Esophagus squamous epithelium (tissue), 5 donors: ENCODE data around the gene PDZD4. TPM values are rescaled to one million over a fixed set of nuclear protein-coding genes. Genes with fewer than 3 reads are reported as not detected.
A peak's percentile ranks its signal among the peaks of the same experiment; 100 is the strongest.

Experiments
- DNase-seq: peaks from one replicate; lab custom pipeline; 2025; lab: John Stamatoyannopoulos, UW
- H3K27ac ChIP-seq, 4 donors: fragments of 200-600 bp; sonication (generic); one replicate each; pipeline ENCODE4 v1.5.1; 2016 to 2019; ENCODE audit warnings: mild to moderate bottlenecking in 1 of 4
- H3K27me3 ChIP-seq, 4 donors: fragments of 200-600 bp; sonication (generic); 1 replicate in 3 of 4; 2 replicates in 1 of 4; pipeline versions ENCODE4 v1.5.1 to v1.6.0; 2017 to 2021; ENCODE audit warnings: antibody characterized with exemption in 1 of 4
- H3K36me3 ChIP-seq, 3 donors: fragments of 200-600 bp; sonication (generic); one replicate each; pipeline ENCODE4 v1.5.1; 2016 to 2019
- H3K4me1 ChIP-seq, 3 donors: fragments of 200-600 bp; sonication (generic); one replicate each; pipeline ENCODE4 v1.5.1; 2017 to 2019
- H3K4me3 ChIP-seq, 4 donors: fragments of 200-600 bp; sonication (generic); 1 replicate in 3 of 4; 2 replicates in 1 of 4; pipeline ENCODE4 v1.5.1; 2016 to 2019; ENCODE audit warnings: mild to moderate bottlenecking in 2 of 4, moderate library complexity in 1 of 4
- H3K9me3 ChIP-seq, 3 donors: fragments of 200-600 bp; sonication (generic); one replicate each; pipeline ENCODE4 v1.5.1; 2016 to 2019
- POLR2A ChIP-seq, 4 donors: fragments of 450-650 bp; IDR thresholded peaks; one replicate each; pipeline ENCODE4 v1.6.1; 2017; ENCODE audit warnings: antibody characterized with exemption in 4 of 4, mild to moderate bottlenecking in 4 of 4, moderate library complexity in 3 of 4
- WGBS, 2 donors: methylation state at CpG; one replicate each; pipeline ENCODE4 v1.1.5; 2018; 5-methylcytosine and 5-hydroxymethylcytosine counted together
- intact Hi-C: fragments of 100-400 bp; cut with DNase I; formaldehyde crosslinking; loops from one replicate; pipeline ENCODE4 v1.15.0; 2022
- total RNA-seq, 4 donors: library from RNA; depleted of rRNA; stranded (reverse); fragments of >200 nt; gene quantifications; one replicate each; pipeline ENCODE4 v1.1.0, GENCODE V29; 2016
- TF ChIP-seq, protein P1 (sequence below), 6 experiments: fragments of 450-650 bp in 4 of 6; fragments of 200-600 bp in 2 of 6; sonication (generic) in 2 of 6; IDR thresholded peaks; one replicate each; pipeline ENCODE4 v1.5.1; 2016 to 2019; ENCODE audit warnings: antibody characterized with exemption in 6 of 6, mild to moderate bottlenecking in 4 of 6, moderate library complexity in 4 of 6
- donor health status: DM: yes; HTN: yes; CAD: no.

PDZD4 gene
- total RNA-seq, 4 donors from 2014 or later = 0.97 to 3.4 (median 1.9) TPM

DNA sequence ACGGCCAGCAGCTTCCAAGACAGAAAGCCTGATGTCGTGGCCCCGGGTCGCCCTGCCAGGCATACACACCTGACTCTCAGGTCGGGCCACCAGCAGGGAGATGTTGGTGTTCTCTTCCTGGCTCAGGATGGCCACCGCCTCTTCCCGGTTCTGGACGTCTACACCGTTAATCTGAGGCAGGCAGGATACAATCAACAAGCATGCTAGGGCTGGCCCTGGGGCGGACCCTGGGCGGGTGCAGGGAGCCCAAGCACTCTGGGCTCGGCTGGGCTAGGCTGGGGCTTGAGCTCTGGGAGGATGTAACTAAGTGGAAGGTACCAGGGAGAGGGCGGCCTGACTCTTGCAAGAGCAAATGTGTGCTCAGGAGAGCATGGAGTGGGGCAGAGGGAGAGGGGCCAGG is 24.9 kb downstream of the PDZD4 start:
- Histone ChIP-seq H3K36me3 (no peaks in the 10 kb centered on the region), H3K4me3 (no peak overlapping the region), H3K9me3 (no peaks in the 10 kb centered on the region), H3K27ac (peak overlapping the region in 1 of 4 donors; percentile 63), H3K4me1 (peaks cover 0 to 26% (median 3%) of the 10 kb centered on the region in 3 donors), H3K27me3 (no peaks in the 10 kb centered on the region)
- intact Hi-C loops = no loop called here
- DNase-seq = no peak
- no peak for TF ChIP-seq POLR2A (IDR thresholded peaks at IDR 0.05)
- TF ChIP-seq, protein P1, sequence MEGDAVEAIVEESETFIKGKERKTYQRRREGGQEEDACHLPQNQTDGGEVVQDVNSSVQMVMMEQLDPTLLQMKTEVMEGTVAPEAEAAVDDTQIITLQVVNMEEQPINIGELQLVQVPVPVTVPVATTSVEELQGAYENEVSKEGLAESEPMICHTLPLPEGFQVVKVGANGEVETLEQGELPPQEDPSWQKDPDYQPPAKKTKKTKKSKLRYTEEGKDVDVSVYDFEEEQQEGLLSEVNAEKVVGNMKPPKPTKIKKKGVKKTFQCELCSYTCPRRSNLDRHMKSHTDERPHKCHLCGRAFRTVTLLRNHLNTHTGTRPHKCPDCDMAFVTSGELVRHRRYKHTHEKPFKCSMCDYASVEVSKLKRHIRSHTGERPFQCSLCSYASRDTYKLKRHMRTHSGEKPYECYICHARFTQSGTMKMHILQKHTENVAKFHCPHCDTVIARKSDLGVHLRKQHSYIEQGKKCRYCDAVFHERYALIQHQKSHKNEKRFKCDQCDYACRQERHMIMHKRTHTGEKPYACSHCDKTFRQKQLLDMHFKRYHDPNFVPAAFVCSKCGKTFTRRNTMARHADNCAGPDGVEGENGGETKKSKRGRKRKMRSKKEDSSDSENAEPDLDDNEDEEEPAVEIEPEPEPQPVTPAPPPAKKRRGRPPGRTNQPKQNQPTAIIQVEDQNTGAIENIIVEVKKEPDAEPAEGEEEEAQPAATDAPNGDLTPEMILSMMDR (IDR thresholded peaks at IDR 0.05) = no peak
- WGBS, 2 donors = 67% methylated on average over 1 of the region's 13 CpGs; no CpG with 5 or more reads in 1 of the 2 donors

DNA sequence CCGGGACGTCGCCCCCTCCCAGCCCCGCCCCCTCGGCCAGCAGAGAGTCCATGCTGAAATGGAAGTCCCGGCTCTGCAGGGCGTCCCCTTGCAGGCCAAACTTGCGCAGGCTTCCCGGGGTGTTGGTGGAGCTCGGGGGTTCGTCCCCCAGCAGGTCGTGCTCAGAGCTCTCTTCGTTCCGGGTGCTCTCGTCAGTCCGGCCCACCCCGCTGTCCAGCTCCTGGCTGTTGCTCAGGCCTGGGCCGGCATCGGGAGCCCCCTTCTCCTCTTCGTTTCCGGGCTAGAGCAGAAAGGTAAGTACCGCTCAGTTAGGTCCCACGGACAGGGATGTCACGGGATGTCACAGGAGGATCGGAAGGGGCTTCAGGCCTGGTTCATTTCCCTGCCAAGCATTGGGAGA is 25.7 kb downstream of the PDZD4 start:
- TF ChIP-seq, protein P1 (IDR thresholded peaks at IDR 0.05) = no peak
- no peak for TF ChIP-seq POLR2A (IDR thresholded peaks at IDR 0.05)
- Histone ChIP-seq H3K27me3 (no peaks in the 10 kb centered on the region), H3K9me3 (no peaks in the 10 kb centered on the region), H3K4me3 (no peak overlapping the region), H3K4me1 (peaks cover 0 to 26% (median 3%) of the 10 kb centered on the region in 3 donors), H3K36me3 (no peaks in the 10 kb centered on the region), H3K27ac (no peak overlapping the region)
- 95% methylated on average over 20 of the region's 25 CpGs; no CpG with 5 or more reads in 1 of the 2 donors for WGBS, 2 donors
- no peak for DNase-seq
- intact Hi-C loops = no loop called here

DNA sequence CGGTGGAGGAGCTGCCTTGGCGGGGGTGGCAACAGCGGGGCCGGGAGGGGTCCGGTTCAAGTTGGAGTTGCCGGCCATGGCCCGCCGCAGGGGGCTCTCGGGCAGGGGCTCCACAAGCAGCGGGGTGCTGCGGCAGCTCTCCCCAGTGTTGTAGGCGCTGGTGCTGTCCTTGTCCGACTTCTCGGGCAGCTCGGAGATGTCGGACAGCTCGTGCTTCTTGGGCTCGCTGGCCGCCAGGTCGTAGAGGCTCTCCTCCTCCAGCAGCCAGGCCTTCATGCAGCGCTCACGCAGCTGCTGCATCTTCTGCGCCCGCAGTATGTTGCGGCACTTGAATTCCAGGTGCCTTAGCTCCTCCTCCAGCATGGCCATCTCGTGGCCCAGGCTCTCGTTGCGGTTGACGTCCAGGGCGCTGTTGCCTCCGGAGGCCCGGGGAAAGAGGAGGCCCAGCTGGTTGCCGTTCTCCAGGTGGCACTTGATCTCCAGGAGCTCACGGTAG is 26.2 kb downstream of the PDZD4 start:
- peaks cover 0 to 26% (median 3%) of the 10 kb centered on the region in 3 donors for H3K4me1 ChIP-seq
- H3K36me3 ChIP-seq = peaks cover 0 to 2% (median 0%) of the 10 kb centered on the region in 3 donors
- intact Hi-C loops = no loop called here
- no peak for TF ChIP-seq POLR2A (IDR thresholded peaks at IDR 0.05)
- TF ChIP-seq, protein P1 (IDR thresholded peaks at IDR 0.05) = no peak
- H3K27me3 ChIP-seq = no peaks in the 10 kb centered on the region
- H3K27ac ChIP-seq = no peak overlapping the region
- no peak overlapping the region for H3K4me3 ChIP-seq
- no CpG with 5 or more reads among the region's 34 CpGs for WGBS, 2 donors
- no peaks in the 10 kb centered on the region for H3K9me3 ChIP-seq
- no peak for DNase-seq

DNA sequence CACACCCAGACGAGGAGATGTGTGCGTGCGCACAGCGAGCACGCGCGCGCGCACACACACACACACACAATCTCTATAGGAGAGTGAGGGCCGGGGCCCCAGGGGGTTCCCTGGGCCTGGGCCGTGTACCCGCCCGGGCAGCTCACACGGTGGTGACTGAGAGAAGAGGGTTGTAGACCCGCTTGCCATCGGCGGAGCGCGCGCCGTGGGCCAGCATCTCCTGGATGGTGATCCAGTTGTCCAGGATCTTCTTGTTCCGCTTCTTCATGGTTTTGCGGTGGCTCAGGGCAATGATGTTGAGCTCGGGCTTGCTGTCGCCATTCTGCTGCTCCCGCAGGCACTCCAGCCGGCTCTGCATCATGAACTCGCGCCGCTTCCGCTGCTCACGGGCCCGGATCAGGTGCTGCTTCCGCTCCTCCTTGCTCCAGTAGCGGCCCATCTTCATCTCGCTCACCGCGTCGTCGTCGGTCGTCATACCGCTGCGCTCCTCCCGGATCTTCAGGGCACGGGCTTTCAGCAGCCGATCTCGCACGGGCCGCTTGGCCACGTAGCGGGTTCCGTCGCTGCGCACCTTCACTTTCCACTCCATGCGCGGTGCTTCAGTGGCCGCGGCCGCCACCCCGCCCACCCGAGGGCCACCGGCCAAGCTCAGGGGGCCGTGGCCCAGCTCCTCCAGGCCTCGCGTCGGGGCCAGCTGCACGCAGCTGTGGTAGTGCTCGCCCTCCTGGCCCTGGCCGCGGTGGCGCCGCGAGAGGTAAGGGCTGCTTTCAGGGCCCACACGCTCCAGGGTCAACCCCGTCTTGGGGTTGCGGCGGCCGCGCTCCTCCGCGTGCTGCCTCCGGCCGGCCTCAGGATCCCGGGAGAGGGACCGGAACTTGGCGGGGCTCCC is 26.9 kb downstream of the PDZD4 start:
- Histone ChIP-seq H3K36me3 (peaks cover 0 to 9% (median 0%) of the 10 kb centered on the region in 3 donors), H3K27ac (no peak overlapping the region), H3K4me3 (no peak overlapping the region), H3K27me3 (no peaks in the 10 kb centered on the region), H3K4me1 (peaks cover 0 to 26% (median 3%) of the 10 kb centered on the region in 3 donors), H3K9me3 (no peaks in the 10 kb centered on the region)
- TF ChIP-seq, protein P1 (IDR thresholded peaks at IDR 0.05) = no peak
- no peak for TF ChIP-seq POLR2A (IDR thresholded peaks at IDR 0.05)
- no peak for DNase-seq
- WGBS, 2 donors = 60 to 97% methylated on average over 1 to 32 of the region's 87 CpGs
- intact Hi-C loops = no loop called here

DNA sequence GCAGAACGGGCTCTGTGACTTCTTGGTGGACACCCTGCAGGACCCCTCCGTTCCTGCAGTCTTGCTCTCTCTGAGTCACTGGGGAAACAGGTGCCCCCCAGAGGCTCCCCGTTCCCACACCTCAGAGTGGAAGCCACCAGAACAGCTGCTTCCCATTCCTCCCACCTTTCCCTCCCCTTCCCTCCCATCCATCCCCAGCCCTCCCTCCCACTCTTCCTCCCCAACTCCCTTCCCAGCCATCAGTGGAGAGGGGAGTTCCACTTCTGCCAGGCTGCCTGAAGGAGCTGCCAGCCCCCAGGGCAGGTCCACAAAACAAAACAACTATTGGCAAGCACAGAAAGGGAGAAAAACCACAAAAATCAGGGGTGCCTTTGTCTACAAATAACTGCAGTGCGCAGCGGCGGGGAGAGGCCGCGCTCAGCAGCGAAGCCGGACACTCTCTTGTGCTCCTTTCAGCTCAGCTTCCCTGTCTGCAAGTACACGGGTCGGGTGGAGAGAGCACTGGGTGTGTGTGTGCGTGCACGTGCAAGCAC is 27.8 kb downstream of the PDZD4 start:
- peaks cover 0 to 26% (median 3%) of the 10 kb centered on the region in 3 donors for H3K4me1 ChIP-seq
- H3K27me3 ChIP-seq = no peaks in the 10 kb centered on the region
- WGBS, 2 donors = 45 to 77% methylated on average over 8 to 14 of the region's 14 CpGs
- H3K36me3 ChIP-seq = peaks cover 0 to 17% (median 2%) of the 10 kb centered on the region in 3 donors
- no peak for DNase-seq
- intact Hi-C loops = no loop called here
- no peak overlapping the region for H3K27ac ChIP-seq
- no peaks in the 10 kb centered on the region for H3K9me3 ChIP-seq
- TF ChIP-seq, protein P1 (IDR thresholded peaks at IDR 0.05) = no peak
- TF ChIP-seq POLR2A (IDR thresholded peaks at IDR 0.05) = no peak
- H3K4me3 ChIP-seq = no peak overlapping the region
